ENCODE data around the gene BCCIP. TPM values are rescaled to one million over a fixed set of nuclear protein-coding genes. Genes with fewer than 3 reads are reported as not detected.
A peak's percentile ranks its signal among the peaks of the same experiment; 100 is the strongest.

BCCIP gene
- total RNA-seq, 1 experiment from 2014 or later = 102 TPM

DNA sequence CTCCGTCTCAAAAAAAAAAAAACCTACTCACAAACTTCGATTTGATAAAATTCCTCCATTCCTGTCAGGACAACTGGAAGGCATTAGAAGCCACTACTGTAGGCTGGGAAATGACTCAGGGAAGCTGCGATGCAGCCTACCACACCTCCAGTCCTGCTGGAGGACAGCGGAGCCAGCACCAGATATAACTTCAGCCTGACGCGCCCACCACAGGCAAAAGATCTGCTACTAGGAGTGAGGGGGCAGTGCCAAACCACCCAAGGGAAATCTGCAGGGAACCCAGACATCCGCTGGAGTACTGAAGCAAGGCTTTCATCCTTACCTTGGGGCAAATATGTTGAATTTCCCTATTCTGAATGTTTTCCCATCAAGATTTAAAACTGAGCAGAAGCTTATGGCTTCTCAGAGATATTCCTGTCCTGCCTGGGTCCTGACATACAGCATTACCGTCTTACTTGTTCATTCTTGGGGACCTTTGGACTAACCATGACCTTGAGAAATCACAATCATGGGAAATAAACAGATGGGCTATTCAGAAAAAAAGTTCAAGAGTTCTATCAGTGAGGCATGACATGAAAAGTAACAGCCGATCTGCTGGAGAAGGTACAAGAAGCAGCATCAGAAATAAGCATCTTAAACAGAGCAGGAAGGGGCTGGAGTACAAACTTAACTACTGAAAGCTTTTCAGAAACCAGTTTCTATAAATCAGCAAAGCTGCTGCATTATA, 20.4 kb downstream of the BCCIP start:
- DNase-seq (ENCODE audit: extremely low read depth, low read depth) = no peak

- no peak for DNase-seq (ENCODE audit: extremely low read depth, low read depth)
These were observed 21.4 kb downstream of the BCCIP start for GRCh38 chr10:125844751-125845221.

DNA sequence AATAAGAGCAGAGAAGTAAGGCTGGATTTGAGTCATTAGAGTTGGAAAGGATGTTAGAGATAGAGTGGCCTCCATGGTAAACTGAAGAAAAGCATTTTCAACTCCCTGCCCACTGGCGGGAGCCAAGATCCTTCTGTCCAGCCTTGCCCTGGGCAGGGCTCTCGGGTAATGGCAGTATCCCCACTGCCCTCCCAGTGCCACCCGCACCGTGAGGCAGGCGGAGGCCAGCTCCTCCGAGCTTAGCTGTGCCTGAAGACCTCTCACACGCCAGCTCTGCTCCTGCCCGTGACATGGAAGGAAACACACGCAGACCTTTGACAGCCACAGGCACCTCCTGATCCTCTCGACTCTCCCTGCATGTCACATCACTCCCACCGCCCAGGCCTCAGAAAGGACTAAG, 22.3 kb downstream of the BCCIP start:
- no peak for DNase-seq (ENCODE audit: extremely low read depth, low read depth)

DNA sequence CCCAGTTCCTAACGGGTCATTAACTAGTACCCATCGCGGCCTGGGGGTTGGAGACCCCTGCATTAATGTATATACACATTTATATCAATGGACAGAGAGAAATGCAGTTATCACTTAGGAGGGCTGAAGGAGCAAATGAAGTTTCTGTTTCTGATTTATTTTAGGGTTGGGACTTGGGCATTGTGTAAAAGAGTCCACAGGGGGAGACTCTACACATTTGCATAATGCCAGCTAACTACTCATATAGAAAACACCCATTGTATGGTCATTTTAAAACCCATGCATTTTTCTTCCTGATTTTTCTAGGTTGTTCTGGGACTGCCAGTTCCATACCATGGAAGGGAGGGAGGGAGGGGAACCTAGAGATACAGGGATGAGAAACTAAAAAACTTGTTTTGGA, 23.5 kb downstream of the BCCIP start:
- DNase-seq (ENCODE audit: extremely low read depth, low read depth) = no peak

DNA sequence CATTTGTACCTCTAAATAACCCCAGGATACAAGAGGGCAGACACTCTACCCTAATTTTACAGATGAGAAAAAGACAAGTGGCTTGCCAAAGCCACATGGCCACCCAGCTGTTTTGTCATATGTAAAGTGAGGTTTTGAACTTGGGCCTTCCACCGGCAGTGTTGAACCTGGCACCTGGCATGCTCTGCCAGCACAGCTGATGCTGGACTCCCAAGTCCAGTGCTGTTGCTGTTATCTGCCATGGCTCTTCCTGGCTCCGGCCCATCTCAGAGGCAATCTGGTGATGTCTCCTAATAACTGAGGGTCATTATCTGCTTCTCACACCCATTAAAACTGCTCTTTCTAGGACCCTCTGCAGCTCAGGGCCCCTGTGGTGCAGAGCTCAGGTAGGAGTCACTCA, 25.0 kb downstream of the BCCIP start:
- DNase-seq (ENCODE audit: extremely low read depth, low read depth) = no peak

DNA sequence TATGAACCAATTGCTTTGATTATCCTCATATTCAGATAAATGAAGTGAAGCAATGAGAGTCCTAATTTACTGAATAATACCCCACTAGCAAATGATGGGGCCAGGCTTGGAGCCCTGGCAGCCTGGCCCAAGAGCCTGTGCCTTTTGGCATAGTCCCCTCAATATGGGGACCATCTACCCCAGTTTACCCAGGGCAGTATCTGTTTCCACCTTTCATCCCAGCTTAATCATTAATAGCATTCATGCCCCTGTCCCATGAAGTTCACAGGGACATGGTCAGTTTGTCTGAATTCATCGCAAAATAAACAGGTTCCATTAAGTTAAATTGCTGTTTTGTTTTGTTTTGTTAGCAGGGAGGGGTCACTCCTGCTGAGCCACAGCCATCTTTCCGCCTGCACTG, 25.5 kb downstream of the BCCIP start:
- no peak for DNase-seq (ENCODE audit: extremely low read depth, low read depth)

DNA sequence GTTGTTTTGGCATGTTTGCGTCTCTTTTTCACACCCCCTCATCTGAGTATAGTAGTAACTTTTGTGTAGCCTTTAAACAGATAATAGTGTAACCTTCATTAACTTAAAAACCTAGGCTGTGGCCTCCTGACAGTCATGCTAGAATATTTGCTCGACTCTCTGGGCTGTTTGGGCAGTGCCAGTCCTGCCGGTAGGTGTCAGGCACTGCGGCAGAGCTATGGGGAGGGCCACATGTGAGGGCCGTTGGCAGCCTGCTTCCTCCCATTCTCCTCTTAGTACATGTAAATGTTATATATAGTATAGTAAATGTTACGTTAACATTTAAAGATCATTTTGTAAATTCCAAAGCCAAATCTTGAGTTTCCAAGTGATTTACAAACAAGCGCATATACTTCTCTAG, 26.1 kb downstream of the BCCIP start:
- DNase-seq (ENCODE audit: extremely low read depth, low read depth) = no peak

DNA sequence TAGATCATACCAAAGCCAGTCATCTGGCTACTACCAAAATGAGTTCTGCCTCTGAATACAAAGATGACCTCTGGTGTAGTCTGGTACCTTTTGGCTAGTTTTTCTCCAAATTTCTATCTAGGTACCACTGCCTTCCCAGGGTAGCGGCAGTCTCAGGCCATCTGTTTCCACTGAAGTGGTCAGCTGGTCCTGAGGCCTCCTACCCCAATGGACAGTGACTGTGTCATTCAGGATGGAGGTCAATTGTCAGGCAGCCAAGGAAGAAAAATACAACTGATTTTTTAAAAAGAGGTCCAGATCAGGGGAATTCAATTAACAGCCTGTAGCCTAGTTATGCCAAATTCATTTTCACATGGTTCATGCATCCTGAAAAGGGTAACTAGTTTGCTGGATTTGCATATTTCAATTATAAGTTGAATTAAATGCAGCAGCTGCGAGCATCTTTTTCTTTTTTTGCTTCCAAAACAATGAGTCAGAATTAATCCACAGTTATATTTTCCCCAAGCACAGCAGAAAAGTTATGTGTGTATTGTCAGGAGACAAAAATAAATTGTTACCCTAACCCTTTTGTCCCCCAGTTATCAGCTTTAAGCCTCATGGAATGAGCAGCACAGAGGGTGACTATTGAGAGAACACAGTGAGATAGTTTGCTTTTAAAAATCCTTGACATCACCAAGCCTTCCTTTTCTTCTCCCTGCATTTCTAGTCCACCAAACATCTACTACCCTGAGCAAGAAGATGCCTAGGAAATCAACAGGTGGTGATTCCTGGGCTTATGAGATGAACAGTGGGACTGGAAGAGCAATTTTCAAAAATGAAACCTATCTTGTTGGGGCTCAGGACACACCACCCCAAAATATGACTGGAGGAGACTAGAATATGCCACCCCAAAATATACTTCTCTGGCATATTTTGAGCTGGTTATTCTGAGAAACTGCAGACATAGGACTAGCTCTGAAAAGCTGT, 27.7 kb downstream of the BCCIP start:
- DNase-seq (ENCODE audit: extremely low read depth, low read depth) = no peak

- no peak for DNase-seq (ENCODE audit: extremely low read depth, low read depth)
These were observed 29.1 kb downstream of the BCCIP start for GRCh38 chr10:125852487-125852886.

DNA sequence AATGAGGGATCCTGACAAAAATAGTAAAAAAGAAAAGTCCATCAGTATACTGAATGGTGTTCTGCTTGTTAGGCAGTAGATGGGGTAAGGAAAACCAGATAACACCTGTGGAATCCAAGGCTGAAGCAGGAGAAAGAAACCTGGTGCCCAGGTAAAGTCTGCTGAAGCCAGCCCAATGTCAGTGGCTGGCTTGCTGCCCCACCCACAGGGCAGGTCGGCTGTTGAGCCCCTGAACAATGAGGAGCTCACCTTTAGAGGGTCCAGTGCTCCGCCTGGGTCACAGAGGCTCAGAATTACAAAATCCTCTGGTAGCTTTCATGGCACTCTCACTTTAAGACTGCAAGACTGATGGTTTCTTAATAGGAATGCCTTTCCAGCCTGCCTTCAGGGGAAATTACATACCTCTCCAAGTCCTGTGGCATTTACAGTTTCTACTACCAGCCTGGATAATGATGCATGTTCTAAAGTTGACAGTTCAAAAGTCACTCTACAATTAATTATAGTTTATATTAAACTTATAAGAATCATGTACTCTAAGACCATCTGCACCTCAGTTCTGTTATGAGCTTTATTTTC, 33.9 kb downstream of the BCCIP start:
- DNase-seq (ENCODE audit: extremely low read depth, low read depth) = no peak

- DNase-seq (ENCODE audit: extremely low read depth, low read depth) = no peak
These were observed 35.9 kb downstream of the BCCIP start for GRCh38 chr10:125859128-125859817.

GRCh38 chr10:125865120-125865519, 41.8 kb downstream of the BCCIP start:
- no peak for DNase-seq (ENCODE audit: extremely low read depth, low read depth)

DNA sequence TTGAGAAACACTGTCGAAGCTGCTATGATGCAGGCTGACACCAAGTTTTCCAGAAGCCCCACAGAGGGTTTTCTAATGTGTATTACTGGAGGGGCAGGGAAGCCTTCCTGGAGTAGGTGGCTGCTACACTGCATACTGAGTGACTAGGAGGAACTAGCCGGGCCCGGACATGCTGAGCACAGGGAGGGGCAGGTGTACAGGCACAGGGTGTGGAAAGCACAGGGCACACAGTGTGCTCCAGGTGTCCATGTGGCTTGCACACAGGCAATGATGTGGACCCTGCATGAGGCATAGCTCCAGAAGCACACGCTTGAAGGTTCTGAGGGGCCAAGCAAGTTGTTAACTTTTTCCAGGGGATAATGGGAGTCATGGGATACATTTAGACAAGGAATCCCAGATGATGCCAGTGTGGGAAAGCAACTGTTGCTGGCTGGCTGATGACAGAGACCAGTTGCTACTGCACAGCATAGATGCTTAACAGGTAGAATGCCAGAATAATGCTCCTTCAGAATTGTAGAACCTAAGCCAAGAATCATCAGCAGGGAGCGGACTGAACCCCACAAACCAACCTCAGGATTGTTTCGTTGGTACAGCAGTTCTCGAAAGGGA, 43.2 kb downstream of the BCCIP start:
- no peak for DNase-seq (ENCODE audit: extremely low read depth, low read depth)

DNA sequence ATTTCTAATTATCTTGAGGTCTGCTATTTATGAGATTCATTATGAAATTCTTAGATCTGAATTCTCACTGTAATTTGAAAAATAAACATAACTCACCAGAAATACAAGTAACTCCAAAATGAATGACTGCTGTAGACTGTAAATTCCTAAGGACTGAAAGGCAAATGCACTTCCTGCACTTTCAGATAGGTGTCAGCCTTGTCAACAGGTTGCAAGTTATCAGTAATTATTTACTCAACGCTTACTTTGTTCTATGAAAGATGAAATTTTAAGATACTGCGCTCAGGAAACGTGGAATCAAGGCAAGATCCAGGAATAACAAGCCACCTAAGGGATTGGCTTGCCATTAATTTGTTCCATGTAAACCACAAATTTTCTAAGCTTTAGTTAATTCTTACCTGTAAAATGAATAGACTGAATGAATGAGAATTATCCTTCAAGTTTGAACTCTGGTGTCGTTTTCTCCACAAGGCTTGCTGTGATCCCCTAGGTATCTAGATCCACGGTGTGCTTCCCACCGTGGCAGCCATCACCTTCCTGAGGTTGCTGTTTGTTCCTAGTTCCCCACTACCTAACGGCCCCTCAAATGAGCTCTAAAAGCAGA, 45.1 kb downstream of the BCCIP start:
- peak; percentile 43 for DNase-seq (ENCODE audit: extremely low read depth, low read depth)

DNA sequence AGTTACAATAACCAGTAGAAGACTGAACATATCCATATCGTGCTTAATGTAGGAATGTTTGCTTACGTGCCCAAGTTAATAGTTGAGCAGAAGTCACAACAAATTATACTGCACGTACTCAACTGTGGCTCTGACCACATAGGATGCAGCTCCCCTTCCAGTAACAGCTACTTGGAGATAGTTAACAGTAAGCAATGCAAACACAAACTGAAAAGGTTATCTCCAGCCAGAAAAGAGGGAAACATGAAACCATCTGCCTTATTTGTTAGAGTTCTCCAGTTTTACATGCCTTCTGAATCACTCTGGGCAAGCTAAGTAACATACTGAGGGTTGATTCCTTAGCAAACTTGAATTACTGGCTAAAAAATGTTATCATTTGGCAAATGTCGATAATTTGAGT, 48.0 kb downstream of the BCCIP start:
- DNase-seq (ENCODE audit: extremely low read depth, low read depth) = no peak

DNA sequence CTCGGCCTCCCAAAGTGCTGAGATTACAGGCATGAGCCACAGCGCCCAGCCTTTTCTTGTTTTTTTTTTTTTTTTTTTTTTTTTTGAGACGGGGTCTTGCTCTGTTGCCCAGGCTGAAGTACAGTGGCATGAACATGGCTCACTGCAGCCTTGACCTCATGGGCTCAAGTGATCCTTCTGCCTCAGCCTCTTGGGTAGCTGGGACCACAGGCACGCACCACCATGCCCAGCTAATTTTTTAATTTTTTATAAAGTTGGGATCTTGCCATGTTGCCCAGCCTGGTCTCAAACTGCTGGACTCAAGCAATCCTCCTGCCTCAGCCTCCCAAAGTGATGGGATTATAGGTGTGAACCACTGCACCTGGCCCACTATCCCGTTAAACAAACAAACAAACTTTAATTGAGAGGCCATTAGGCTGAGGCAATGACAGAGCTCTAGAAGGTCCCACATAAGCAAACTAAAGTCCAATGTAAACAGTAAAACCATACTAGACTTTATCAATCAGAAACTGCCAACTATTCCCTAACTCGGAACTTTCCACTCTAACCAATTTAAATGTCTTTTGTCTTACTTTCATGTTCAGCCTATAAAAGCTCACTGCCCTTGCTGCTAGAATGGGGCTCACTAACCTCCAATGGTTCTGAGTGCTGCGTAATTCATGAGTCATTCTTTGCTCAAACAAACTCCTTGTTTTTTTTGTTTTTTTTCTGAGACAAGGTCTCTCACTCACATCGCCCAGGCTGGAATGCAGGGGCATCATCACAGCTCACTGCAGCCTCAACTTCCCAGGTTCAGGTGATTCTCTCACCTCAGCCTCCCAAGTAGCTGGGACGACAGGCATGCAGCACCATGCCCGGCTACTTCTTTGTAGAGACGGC, 55.9 kb downstream of the BCCIP start:
- DNase-seq (ENCODE audit: extremely low read depth, low read depth) = peak; percentile 44

- DNase-seq (ENCODE audit: extremely low read depth, low read depth) = no peak
These were observed 57.4 kb downstream of the BCCIP start for GRCh38 chr10:125880719-125881118.

DNA sequence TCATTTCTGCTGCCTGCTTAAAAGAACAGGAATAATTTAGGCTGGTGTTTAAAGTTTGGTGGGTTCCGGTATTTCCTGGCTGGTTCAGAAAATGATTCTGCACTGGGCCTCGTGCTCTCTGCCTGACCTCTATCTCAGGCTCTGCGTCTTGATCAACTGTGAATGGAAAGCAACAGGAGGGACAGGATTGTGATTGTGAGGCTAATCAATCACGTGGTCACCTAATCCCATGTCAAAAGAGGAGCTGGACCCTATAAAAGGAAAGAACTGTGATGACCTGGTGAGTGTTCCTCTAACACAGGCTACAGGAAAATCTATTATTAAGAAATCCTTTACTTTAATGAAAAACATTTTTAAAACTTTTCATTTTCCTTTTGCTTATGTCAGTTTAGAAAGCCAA, 57.8 kb downstream of the BCCIP start, which contains the start of gene DHX32:
Gene DHX32, minus strand, starts transcription at position 101 of the 400 bp plus-strand sequence. CDS start 468 bp downstream, outside the sequence.
- no peak for DNase-seq (ENCODE audit: extremely low read depth, low read depth)

DNA sequence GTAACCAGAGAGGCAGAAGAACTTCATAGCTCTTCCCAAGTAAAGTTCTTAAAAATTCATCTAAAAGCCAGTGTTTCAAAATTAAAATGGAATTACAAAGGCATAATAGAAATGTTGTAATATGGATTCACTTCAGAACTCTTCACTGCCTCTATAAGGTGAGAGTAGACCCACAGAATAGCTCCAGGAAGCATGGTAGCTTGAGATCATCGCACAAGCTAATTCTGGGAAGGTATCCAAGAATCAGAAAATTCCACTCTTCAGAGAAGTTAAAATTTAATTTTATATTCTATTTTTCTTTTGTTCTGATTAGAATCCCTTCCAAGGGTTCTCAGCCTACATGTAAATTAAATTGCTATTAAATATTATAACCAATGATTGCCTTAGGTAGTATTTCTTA, 59.2 kb downstream of the BCCIP start:
- DNase-seq (ENCODE audit: extremely low read depth, low read depth) = no peak

Data from NCI-H460 (cell line).